Gastroesophageal sphincter (tissue), 4 donors: Measurements from ENCODE around the gene SFR1. TPM values are rescaled to one million over a fixed set of nuclear protein-coding genes. Genes with fewer than 3 reads are reported as not detected.

Experiments
- total RNA-seq, 4 donors: library from RNA; depleted of rRNA; stranded (reverse); fragments of >200 nt; gene quantifications; one replicate each; pipeline ENCODE4 v1.1.0, GENCODE V29; 2016

SFR1 gene
- total RNA-seq, 4 donors from 2014 or later, result 5.3 to 12.7 (median 9.8) TPM

Other genes starting within 250 kb of the SFR1 start
- 10 to 100 TPM; 17.1 to 31.6 (median 29.6) TPM for gene STN1, start 204.0 kb upstream of the SFR1 start, total RNA-seq
- gene SLK, start 155.0 kb upstream of the SFR1 start, total RNA-seq, result 100 to 1,000 TPM in 2 of 4 donors, 10 to 100 TPM in 2; 75.0 to 119 (median 107) TPM
- 10 to 100 TPM in 1 of 4 donors, 1 to 10 TPM in 1, under 1 TPM in 2; 0.12 to 10.7 (median 0.68) TPM for gene COL17A1, start 36.3 kb upstream of the SFR1 start, total RNA-seq
- under 1 TPM in 3 of 4 donors, not detected in 1; 0.16 to 0.45 (median 0.40) TPM for gene CFAP43, start 110.2 kb downstream of the SFR1 start, total RNA-seq
- gene GSTO1, start 132.7 kb downstream of the SFR1 start, total RNA-seq, result 100 to 1,000 TPM; 124 to 153 (median 149) TPM
- gene GSTO2, start 147.0 kb downstream of the SFR1 start, total RNA-seq, result 1 to 10 TPM in 1 of 4 donors, under 1 TPM in 3; 0.15 to 1.3 (median 0.21) TPM
- 10 to 100 TPM; 18.1 to 31.5 (median 22.8) TPM for gene ITPRIP, start 216.3 kb downstream of the SFR1 start, total RNA-seq
- 1 to 10 TPM in 3 of 4 donors, under 1 TPM in 1; 0.27 to 1.6 (median 1.3) TPM for gene CFAP58, start 231.7 kb downstream of the SFR1 start, total RNA-seq